Measurements from ENCODE around the gene SNRNP25.

GRCh38 chr16:72561-73548 is 19.2 kb downstream of the SNRNP25 start, which contains the start of gene RHBDF1:
- no peak for TF ChIP-seq EZH2 (IDR thresholded peaks at IDR 0.05)
- TF ChIP-seq POLR2AphosphoS5 (IDR thresholded peaks at IDR 0.05; ENCODE audit: borderline replicate concordance, low read depth, low read length): no peak

Measured in SK-N-MC (cell line).